ENCODE results near the gene CAPZB.
"Not testable (repeated sequence)": the region's sequence is repeated elsewhere in the genome, so short reads cannot be mapped to it uniquely, and the experiment has no call there.

The CAPZB gene

DNA sequence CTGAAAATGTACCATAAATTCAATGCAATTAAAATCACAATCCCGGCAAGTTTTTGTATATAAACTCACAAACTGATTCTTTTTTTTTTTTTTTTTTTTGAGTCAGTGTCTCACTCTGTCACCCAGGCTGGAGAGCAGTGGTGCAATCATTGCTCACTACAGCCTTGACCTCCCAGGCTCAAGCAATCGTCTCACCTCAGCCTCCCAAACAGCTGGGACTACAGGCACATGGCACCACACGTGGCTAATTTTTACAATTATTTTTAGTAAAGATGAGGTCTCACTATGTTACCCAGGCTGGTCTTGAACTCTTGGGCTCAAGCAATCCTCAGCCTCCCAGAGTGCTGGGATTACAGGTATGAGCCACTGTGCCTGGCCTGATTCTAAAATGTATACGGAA is 12.1 kb upstream of the CAPZB start:
- not testable (repeated sequence) for DNase-seq (ENCODE audit: low spot score)

GRCh38 chr1:19496527-19496874 is 11.2 kb upstream of the CAPZB start:
- DNase-seq (ENCODE audit: low spot score): no peak

GRCh38 chr1:19495799-19496526 is 10.6 kb upstream of the CAPZB start:
- no peak for DNase-seq (ENCODE audit: low spot score)

- no peak for DNase-seq (ENCODE audit: low spot score)
Observed at GRCh38 chr1:19495000-19495656, 9.8 kb upstream of the CAPZB start.

GRCh38 chr1:19493547-19493946 is 8.2 kb upstream of the CAPZB start:
- no peak for DNase-seq (ENCODE audit: low spot score)

- no peak for DNase-seq (ENCODE audit: low spot score)
Observed at GRCh38 chr1:19489996-19490395, 4.7 kb upstream of the CAPZB start.

DNA sequence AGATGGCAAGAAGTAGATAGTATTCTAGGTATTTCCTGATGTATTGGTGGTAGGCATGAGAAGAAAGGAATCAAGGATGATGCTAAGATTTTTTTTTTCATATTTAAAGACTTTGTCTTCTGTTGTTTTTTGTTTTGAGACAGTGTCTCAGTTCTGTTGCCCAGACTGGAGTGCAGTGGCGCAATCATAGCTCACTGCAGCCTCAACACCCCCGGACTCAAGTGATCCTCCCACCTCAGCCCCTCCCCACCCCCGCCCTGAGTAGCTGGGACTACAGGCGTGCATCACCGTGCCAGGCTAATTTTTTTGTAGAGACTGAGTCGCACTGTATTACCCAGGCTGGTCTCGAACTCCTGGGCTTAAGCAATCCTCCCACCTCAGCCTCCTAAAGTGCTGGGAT is 2.8 kb upstream of the CAPZB start:
- DNase-seq (ENCODE audit: low spot score): no peak

DNA sequence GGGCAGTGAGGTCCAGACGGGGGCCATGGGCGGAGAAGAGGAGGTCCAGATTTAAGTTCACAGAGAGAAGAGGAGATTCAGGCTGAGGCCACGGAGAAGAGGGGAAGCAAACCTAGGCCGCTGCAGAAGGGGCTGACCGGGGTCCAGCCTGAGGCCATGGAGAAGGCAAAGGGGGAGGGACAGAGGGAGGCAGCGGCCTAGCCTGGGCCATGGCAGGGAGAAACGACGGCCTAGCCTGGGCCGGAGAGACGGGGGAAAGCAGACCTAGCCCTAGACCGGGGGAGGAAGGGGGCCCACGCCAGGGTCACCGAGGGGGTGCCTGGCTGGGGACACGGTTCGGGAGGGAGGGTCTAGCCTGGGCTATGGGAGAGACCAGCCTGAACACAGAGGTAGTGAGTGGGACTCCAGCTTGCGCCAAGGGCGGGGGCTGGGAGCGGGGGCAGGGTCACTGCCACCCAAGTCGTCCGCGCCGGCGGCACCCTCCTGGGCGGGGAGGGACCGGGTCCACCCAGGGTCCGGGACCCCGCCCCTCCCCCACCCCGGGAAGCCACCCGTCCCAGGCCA is 459 bp downstream of the CAPZB start:
- DNase-seq (ENCODE audit: low spot score): no peak

DNA sequence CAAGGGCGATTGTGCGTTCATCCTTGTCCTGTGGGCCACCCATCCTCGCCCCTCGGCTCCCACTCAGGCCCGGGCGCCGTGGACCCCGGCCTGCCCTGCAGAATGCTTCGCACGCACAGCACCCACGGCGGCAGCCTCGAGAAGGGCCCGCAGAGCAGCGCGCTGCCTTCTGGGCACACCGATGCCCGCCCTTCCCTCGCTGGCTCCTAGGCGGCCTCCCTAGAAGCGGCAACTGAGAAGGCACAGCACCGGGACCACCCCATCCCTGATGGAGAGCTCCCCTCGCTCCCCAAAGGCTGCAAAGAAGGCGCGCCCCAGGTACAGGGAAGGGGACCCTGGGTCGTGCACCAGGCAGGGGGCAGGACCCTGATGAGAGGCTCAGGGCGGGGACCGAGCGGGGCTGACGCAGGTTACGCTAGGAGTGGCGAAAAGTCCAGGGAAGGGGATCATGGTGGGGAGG is 971 bp downstream of the CAPZB start:
- DNase-seq (ENCODE audit: low spot score): peak; percentile 14

DNA sequence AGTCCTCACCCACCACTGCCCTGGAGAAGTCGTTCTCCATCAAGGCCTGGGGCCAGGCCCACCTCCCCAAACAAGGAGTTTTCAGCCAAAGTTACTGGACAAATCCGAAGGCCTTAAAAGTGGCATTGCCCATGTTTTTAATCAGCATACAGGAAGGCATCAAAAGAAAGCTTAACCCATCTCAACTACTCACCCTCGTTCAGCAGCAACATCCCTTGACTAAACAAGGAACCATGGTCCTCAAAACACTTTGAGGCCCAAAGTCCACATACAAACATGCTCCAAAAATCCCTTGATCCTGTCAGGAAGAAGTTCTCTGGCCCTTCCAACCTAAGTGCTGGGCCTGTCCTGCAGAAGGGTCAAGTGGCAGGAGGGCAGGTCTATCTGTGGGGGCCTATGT is 1.6 kb downstream of the CAPZB start:
- no peak for DNase-seq (ENCODE audit: low spot score)

DNA sequence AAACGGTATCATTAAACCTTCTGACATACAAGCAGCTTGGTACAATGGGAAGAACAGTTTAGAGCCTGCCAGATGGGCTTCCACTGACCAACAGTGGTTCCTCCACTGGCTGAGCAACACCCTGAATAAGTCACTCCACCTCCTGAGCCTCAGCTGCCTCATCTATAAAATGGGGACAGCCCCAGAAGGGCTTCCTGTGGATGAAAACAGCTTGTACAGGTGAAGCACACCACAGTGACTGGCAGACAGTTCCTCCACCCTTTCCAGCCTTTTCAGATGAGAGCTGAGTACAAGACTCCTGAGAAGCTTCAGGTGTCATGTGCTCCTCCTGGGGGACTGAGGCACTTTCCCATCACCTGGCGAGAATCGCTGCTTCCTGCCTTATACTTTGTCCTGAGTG is 2.1 kb downstream of the CAPZB start:
- DNase-seq (ENCODE audit: low spot score): peak; percentile 48

- no peak for DNase-seq (ENCODE audit: low spot score)
Observed at GRCh38 chr1:19481826-19482398, 3.4 kb downstream of the CAPZB start.

DNA sequence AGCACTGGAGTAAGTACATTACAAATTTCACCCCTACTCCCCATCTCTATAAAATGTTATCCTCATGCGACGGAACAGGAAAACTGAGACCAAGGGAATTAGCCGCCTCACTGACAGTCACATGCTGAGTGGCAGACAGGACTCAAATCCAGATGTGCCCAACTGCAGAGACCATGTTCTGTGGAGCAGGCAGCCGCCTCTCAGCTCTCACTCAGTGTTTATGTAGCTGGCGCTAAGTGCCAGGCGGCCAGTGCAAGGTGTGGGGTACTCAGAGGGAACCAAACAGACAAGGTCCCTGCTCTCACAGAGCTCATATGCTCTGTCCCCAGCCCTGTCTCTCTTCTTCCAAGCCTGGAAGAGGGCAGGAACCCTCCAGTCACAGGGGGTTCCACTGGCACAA is 5.1 kb downstream of the CAPZB start:
- DNase-seq (ENCODE audit: low spot score): no peak

GRCh38 chr1:19479351-19480120 is 5.8 kb downstream of the CAPZB start:
- no peak for DNase-seq (ENCODE audit: low spot score)

DNA sequence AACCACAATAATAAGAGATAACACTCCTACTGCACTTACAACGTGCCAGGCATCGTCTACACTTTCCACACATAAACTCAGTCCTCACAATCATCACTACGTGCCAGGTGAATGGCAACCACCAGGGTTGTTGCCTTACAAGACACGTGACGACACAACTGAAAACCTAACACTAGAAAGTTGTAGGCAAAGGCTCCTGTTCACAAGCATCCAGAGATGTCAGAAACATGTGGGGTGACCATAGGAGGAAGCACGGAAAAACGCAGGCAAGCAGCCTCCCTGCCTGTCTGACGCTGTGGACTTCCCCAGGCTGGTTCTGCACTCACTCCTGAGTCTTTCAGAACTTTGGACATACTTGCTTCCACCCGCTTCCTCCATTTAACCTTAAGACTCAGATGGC is 7.0 kb downstream of the CAPZB start:
- DNase-seq (ENCODE audit: low spot score): no peak

- peak; percentile 33 for DNase-seq (ENCODE audit: low spot score)
Observed at GRCh38 chr1:19477284-19478249, 7.8 kb downstream of the CAPZB start.

GRCh38 chr1:19476450-19477190 is 8.7 kb downstream of the CAPZB start:
- peak; percentile 62 for DNase-seq (ENCODE audit: low spot score)

DNA sequence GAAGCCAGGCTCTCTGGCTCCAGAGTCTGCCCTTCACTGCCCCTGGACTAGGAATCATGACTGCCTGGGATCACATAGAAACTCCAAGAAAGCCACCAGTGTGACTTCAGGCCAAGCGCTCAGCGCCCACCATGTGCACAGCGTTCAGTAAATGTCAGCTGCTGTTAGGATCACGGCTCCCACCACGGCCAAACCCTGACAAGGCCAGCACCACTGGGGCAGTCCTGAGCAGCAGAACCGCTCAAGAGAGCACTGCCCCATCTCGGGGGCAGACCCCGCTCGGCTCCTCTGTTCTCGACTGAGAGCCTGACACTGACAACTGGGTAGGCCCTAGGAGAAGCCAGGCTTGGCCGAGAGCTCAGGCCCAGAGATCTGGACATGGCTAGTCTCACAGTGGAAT is 10.0 kb downstream of the CAPZB start:
- DNase-seq (ENCODE audit: low spot score): no peak

DNA sequence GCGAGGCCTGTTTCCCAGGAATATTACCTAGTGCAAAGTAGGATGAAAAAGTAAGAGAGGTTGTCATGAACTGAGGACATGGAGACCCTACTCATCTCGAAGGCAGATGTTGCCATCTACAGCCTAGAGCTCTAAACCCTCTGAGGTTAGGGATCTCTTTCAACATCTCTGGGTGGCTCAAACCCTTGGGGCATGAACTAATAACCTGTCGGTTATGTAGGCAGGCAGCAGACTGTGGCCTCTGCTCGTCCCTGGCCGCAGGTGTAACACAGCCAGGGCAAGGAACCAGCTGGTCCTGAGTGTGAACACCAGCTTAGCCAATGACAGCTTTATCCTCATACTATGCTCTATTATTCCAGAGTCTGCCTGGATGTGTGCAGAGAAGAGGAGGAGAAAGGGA is 13.2 kb downstream of the CAPZB start:
- DNase-seq (ENCODE audit: low spot score): no peak

- DNase-seq (ENCODE audit: low spot score): no peak
Observed at GRCh38 chr1:19469004-19469403, 16.3 kb downstream of the CAPZB start.

Measured in CD4-positive, alpha-beta T cell treated with Interleukin-15 for 4 hours (primary cell).